NCI-H1694 (cell line): ENCODE measurements around the gene SMYD3.
"Not testable (repeated sequence)": the region's sequence is repeated elsewhere in the genome, so short reads cannot be mapped to it uniquely, and the experiment has no call there.

Experiments used
- DNase-seq: peaks from one replicate; lab custom pipeline; 2025; lab: John Stamatoyannopoulos, UW

Gene SMYD3

DNA sequence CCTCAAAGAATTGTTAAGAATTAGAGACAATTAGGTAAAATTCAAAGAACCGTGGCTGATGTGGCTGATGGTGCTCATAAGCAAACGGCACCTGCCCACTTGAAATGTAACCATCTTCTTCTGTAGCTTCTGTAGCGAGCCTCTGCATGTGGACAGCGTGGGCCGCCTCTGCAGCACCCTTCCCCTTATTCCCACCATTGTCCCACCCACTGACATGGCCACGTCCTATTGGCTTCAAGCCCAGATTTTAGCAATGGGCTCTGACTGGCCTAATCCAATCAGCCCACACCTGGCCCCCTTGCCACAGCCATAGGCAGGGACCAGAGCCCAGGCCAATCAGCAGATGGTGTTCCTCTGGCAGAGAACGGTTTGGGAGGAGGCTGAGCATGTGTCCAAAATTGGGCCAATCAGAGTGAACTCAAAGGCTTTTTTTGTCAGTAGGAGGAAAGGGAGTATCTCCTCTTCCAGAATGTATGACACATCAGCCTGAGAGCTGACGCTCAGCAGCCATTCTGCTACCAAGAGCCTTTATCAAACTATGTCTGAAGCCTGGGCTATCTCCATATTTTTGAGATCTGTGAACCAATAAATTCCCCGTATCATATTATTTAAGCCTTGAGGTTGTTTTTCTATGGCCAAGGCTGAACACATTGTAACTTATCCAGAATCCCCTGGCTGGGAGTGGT lies 518.5 kb downstream of the SMYD3 start:
- DNase-seq = no peak

DNA sequence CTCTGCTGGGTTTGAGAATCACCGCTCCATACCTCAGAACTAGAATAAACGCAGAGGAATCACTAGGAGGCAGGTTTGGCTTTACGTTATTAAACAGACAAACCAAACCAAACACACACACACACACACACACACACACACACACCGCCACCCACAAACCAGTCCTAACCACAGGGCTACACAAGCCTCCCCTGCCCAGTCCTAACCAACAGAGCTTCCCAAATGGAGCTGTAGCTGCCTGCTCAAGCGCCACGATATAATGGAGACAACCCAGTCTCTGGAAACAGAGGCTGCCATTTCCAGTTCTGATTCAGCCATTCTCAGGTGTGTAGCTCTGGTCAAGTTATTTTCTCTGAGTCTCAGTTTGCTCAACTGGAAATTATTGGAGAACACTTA lies 519.1 kb downstream of the SMYD3 start:
- no peak for DNase-seq

DNA sequence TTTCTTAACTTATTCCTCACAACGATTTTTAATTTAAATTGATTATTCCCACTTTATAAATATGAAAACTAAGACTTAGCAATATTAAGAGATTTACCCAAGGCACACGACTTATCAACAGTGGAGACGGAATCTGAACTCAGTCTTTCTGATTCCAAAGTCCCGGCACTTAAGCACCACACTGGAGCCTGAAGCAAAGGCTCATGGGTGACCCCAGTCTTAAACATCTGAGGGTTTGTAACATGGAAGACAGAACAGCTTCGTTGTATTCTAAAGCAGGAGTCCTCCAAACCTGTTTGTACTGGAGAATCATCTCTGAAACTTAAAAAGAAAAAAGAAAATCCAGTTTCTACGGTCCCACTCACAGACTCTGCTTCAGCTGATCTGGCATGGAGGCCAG lies 519.5 kb downstream of the SMYD3 start:
- no peak for DNase-seq

DNA sequence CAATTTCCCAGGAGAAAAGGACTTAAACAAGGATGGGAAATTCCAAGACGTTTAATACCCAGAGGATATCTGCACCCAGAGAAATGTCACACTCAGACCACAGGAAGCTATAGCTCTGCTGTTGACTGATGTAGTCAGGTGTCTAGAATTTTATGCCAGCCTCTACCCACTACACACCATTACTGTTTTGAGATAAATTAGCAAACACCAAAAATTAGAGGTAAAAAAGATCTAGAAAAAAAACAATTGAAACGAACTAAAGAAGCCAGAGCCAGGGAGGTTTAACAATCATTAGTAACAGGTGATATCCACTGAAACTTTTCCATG lies 519.9 kb downstream of the SMYD3 start:
- DNase-seq = no peak

DNA sequence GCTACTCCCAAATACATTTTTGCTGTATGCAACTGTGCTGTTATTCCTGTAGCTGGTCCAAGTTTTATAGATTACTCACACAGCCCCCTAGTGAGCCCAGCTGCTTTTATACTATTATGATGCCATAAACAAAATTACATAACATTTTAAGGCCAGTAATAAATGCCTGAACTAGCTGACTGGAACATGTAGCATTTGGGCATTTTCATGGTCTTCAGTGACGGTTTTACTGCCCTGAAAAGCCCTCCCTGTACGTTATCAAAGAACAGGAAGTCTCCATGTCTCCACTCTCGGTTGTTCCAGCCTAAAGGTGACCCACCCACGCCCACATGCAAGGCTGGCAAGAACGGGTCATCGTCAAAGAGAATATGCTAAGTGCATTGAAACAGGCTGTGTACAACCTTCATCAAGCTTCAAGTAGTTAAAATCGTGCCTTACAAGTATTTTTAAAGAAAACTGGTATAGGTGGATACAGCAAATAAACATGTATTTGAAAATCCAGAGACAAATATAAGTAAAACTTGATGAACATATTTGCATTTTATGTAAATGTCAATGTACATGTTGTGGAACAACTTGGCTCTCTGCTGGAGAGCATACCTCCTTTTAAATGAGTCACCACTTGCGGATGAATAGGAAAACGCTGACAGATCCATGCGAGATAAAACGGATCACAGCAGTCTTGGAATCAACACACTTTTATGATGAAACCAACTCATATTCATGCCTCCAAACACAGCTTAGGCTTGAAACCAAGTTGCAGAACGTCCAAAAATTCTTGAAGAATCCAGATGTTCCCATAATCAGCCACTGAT lies 520.5 kb downstream of the SMYD3 start:
- peak; percentile 28 for DNase-seq

DNA sequence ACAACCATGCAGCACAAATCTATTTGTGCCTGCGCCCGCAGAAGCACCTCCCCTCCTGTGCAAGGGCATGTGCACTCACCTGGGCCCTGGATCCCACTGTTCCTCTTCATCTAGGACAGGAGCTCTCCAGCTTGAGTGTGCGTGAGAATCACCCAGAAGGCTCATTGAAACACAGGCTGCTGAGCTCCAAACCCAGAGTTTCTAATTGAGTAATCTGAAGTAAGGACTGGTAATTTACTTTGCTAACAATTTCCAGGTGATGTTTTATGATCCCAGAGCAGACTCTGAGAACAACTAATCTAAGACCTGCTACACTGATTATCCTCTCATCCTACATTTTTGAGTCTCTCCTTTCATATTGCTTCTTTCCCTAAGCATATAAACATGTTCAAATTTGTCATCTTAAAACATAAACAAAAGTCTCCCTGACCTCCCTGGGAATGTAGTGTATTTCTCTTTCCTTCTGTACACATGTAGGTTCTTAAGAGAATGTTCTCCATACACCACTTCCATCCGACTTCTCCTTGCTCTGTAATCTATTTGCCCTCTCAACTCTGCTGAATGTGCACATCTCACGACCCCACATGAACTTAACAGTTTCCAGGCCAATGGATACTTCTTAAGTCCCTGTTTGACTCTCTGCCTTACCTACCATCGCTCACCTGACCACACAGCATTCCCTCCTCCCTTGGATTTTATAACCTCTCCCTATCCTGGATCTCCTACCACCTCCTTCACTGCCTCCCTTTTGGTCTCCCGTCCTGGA lies 522.5 kb downstream of the SMYD3 start:
- DNase-seq = no peak

DNA sequence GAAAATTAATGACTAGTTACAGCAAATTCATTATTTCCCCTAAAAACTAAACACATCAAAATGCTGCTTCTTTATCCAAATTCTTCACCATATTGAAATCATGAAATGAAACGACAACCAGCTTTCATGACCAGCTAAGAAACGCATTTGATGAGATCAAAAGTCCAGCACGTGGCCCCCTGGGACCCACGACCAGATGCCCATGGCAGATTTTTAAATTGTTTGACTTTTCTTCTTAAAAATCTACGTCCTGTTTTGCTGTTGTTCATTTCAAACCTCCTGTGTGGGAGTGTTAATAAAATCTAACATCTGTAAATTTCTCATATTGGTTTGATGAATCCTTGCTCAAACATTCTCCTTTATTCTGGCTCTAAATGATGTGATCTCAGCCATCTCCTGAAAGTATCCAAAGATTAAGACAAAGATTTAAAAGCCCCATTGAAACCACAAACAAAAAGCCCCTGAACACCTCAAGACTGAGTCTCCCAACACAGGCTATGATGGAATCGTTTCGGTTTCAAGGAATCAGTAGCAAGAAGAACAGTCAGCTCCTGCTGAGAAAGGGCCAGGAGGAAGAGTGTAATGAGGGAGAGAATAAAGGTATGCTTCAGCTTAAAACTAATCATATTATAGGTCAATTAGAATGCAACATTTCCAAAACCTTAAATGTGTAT lies 523.6 kb downstream of the SMYD3 start:
- DNase-seq = no peak

DNA sequence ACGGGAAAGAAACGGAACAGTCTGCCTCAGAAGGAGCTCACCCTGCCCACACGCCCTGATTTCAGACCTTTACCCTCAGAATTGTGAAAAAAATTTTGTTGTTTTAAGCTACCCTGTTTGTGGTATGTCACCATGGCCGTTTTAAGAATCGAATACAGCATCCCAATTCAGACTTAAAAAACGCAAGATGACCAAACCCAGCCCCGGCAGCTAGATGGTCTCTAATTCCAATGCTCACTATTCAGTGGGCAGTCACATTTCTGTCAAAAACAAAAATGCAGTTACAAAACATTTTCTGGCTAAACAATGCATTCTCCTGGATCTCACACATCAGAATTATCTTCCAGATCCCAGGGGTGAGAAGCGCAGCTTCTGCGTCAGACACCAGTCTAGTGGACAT lies 527.5 kb downstream of the SMYD3 start:
- no peak for DNase-seq

DNA sequence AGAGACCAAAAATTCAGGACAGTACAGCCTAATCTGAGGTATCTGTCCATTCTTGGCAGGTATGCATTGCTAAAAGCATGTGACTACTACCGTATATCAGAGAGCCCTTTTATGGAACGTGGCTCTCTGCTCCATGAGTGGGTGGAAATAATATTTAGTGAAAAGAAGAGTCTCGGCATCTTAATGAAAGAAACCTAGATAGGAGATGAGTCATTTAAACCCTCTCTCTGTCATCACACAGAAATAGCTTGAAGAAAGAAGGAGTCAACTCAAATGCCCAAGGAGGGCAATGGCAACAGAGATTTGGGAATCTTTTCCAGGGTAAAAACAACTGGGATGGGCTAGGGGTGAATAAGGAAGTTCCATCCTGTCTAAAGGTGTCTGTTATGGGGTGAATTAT lies 528.2 kb downstream of the SMYD3 start:
- no peak for DNase-seq

DNA sequence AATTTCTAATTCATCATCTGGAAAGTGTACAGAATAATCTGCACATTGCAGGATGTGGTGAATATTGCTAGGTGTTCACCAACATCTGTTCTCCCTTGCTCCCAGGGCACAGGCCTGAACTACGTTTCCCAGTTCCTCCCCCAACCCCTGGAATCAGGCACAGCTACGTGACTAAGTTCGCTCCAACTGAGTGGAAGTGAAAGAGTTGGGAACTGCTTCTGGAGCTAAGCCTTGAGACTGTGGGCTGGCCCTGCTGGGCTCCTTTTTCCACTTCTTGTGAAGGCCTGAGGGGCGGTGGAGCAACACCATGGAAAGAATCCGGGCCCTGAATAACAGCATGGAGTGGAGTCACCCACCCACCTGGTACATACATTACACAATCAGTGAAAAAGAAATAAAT lies 534.6 kb downstream of the SMYD3 start:
- no peak for DNase-seq

DNA sequence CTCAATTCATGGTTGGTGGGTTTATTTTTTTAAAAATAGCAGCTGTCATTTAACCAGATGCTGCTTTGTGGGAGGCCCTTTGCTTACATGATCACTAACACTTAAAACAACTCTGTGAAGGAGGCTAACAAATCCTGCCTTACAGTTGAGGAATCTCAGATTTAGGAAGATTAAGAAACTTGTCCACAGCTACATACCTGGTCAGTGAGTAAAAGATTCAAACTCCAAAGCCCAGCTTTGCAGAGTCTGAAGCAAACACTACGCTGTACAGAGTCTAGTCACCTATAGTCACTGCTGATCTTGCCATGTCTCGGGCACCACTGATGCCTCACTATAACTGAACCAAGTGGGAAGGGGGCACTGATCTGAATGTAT lies 535.4 kb downstream of the SMYD3 start:
- no peak for DNase-seq

DNA sequence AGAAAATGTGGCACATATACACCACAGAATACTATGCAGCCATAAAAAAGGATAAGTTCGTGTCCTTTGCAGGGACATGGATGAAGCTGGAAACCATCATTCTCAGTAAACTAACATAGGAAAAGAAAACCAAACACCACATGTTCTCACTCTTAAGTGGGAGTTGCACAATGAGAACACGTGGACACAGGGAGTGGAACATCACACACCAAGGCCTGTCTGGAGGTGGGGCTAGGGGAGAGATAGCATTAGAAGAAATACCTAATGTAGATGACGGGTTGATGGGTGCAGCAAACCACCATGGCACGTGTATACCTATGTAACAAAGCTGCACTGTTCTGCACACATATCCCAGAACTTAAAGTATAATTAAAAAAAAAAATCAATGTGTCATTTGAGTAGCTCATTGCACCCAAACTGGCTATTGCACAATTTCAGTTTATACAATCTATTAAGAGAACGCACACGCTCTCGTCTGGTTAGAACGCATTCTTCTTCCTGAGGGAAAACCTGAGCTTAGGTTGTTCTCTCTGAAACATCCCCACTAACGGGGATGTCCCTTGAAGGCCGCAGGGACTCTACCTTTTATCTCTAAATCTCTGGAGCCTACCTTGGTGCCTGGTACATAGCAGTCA lies 535.9 kb downstream of the SMYD3 start:
- not testable (repeated sequence) for DNase-seq

DNA sequence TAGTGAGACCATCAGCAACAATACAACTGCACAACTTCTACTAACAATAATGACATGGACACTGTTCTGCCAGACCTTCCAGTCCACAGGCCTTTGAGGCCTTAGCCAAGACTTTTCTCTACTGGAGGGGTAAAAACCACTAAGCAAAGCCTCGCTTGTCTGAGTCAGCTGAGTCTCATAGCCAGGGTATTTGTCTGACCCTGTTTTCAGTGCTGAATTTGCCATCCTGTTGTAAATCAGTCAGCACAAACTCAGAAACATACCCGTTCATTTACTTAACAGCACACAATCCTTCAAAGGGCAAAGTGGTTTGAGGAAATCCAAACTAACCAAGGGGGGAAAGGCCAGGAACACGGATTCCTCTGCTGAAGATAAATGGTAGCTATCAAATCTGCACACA lies 537.8 kb downstream of the SMYD3 start:
- no peak for DNase-seq

DNA sequence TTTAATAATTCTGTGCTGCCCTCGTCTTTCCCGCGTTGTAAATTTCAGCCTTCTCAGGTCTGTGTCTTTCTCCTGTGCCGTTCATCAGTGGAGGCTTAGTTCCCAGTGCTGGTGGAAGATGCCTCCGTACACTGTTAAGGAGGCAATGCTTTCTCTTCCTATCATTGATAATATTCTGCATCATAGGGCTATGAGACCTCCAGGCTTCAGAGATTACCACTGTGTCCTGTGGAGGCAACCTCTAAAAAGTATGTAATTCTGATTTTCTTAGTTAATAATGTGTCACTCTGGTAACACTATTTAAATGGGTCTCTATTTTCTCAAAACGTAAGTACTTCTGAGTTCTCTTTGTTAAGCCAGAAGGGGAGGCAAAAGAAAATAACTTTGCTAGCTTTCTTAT lies 538.3 kb downstream of the SMYD3 start:
- DNase-seq = no peak

DNA sequence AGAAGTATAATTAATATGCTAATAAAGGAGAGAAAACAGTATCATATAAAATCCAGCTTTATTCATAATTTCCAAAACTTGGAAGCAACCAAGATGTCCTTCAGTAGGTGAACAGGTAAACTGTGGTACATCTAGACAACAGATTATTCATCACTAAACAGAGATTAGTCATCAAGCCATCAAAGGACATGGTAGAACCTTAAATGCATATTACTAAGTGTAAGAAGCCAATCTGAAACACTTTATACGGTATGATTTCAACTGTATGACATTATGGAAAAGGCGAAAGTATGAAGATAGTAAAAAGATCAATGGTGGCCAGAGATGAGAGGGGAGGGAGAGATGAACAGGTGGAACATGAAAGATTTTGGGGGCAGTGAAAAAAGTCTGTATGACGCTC lies 541.7 kb downstream of the SMYD3 start:
- no peak for DNase-seq

DNA sequence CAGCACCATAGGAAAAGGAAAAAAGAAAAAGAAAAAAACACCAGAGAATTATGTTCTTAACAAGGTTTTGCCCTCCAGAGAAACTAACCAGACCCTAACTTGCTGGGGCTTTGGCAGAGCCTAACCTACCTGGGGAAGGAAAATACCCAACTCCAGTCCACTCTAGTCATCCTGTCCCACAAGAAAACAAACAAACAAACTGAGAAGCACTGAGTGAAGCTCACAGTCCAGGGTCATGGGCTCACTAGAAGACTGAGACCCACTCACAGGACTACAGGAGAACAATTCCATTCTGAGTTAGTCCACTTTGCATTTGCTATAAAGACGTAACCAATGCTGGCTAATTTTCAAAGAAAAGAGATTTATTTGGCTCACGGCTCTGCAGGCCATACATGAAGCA lies 543.4 kb downstream of the SMYD3 start:
- no peak for DNase-seq

DNA sequence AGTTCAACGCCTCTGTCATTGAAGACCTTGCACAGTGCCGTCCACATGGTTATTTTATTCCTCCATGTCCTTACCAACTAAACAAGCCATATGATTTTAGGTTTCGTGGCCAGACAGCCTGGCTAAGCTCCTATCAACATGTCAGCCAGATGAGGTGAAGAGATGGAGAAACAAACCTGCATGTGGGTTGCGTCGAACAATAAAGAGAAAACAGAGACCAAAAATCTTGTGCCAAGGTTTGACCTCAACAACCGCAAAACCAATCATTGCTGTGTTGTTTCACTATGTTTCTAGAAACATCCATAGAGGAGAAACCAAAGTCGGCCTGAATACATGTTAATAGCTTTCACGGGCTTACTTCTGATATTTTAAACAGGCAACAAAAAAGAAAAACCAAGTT lies 544.6 kb downstream of the SMYD3 start:
- DNase-seq = no peak

DNA sequence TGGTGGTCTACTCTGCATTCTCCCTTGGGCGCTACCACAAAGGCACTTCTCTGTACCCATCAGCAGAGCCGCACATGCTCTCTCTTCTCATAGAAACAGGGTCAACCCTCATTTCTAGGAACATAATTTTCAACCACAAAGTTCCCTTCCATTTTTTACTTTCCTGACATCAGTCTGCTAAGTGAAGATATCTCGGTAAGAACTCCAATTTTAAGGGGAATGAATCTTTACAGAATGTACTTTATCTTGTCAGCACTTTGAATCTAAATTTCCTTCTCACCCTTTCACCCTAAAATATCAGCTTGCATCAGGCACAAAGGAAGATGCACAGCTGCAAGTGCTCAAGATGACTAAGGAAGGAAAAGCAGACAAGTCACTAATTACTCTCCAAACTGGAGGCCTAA lies 545.9 kb downstream of the SMYD3 start:
- no peak for DNase-seq

DNA sequence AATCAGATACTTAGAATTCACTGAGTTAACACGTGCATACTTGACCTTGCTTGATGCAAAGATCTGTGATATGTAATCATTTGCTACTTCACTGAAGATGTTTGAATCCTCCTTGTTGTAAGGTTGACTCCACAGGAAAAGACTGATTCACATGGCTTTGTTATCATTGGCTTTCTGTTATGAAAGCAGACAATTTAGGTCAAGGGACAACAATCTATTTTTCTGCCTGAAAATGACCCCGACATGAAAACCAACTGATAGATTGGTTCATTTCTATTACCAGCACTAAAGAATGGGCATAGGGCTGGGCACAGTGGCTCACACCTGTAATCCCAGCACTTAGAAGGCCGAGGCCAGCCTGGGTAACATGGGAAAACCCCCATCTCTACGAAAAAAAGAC lies 546.9 kb downstream of the SMYD3 start:
- no peak for DNase-seq

DNA sequence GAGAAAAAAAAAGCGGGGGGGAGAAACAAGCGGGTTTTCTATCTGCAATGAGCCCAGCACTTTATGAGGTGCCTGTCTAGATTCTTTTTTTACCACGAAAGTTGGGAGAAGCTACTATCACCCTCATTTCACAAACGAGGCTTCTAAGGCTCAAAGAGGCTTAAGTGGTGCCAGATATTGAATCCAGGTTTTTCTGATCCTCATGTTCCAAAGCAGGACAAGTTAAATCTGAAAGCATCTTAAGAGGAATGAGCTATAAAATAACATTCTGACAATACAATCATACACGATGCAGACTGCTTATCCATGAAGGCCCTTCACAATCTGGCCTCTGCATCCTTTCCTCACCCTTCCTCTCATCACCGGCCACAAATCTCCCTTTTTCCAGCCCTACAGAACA lies 549.1 kb downstream of the SMYD3 start:
- DNase-seq = no peak

DNA sequence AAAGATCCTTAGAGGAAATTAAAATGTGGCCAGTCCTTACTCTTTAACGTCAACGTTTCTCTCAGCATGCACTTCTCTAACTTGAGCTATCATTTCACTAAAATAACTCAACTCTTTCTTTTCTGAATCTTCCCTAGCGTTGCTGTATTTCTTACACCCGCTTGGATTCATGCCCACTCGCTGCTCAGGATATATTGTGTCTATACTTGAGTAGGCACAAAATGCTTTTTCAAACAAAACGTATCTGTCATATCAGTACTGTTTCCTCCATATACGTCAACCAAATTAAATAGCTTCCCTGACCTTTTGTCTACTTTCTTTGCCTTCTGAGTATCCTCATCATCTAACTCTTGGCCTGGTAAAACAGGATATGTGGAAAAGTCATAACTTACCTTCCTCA lies 549.7 kb downstream of the SMYD3 start:
- DNase-seq = no peak

DNA sequence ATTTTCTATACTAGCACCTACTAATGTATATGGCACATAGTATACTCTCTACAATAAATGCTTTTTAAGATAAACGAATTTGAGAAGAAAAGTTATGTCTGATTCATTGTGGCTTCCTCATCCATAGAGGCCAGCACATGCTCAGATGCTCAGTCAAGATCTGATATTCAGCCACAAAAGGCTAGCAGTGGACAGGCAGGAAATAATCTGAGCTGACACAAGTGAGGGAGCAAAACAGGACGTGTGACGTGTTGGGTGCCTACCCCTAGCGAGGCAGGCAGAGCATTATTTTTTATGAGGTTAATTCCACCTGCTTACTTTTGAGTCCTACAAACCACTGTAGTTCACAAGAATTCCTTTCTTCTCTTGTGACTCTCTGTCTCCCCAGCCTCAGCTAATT lies 550.9 kb downstream of the SMYD3 start:
- DNase-seq = no peak
